MM.1S (cell line): ENCODE data around the gene FGF5.

Experiments
- CTCF ChIP-seq: fragments of 300-600 bp; sonication (generic); IDR thresholded peaks from 2 replicates; pipeline ENCODE4 v1.5.1; 2016; ENCODE audit warnings: antibody characterized with exemption, low read length, mixed read lengths
- EZH2 ChIP-seq: fragments of 300-600 bp; sonication (generic); optimal IDR thresholded peaks from 2 replicates; pipeline ENCODE3; 2017; ENCODE audit warnings: low read depth, mild to moderate bottlenecking, antibody characterized with exemption, low read length, mixed read lengths

- TF ChIP-seq CTCF: no peak
- TF ChIP-seq EZH2: no peak
Observed at GRCh38 chr4:80313627-80314026, 47.2 kb downstream of the FGF5 start.
